Endodermal cell (in vitro differentiated cells): Measurements from ENCODE around the gene MELTF. TPM values are rescaled to one million over a fixed set of nuclear protein-coding genes. Genes with fewer than 3 reads are reported as not detected.

Source experiments
- DNase-seq: peaks from one replicate; pipeline ENCODE4 v3.0.0-alpha.2; 2017
- H3K27ac ChIP-seq: 2 replicates; pipeline ENCODE4 v1.5.1; 2013; ENCODE audit warnings: mild to moderate bottlenecking, low read depth, low read length, moderate library complexity
- H3K27me3 ChIP-seq: 2 replicates; pipeline ENCODE4 v1.6.1; 2013; ENCODE audit warnings: mild to moderate bottlenecking, low read length, moderate library complexity; ENCODE audit not compliant: insufficient read depth, control insufficient read depth, poor library complexity, severe bottlenecking
- H3K36me3 ChIP-seq: 2 replicates; pipeline ENCODE4 v1.7.0; 2013; ENCODE audit warnings: mild to moderate bottlenecking, low read length, moderate library complexity; ENCODE audit not compliant: control insufficient read depth, insufficient read depth
- H3K4me1 ChIP-seq: one replicate; pipeline ENCODE4 v1.7.0; 2013; ENCODE audit warnings: low read length; ENCODE audit not compliant: control insufficient read depth, insufficient read depth
- H3K4me3 ChIP-seq: 2 replicates; pipeline ENCODE4 v1.5.1; 2013; ENCODE audit warnings: mild to moderate bottlenecking, low read length, moderate library complexity
- H3K9ac ChIP-seq: 2 replicates; pipeline ENCODE4 v1.6.1; 2013; ENCODE audit warnings: mild to moderate bottlenecking, low read length, moderate library complexity; ENCODE audit not compliant: poor library complexity, severe bottlenecking; ENCODE audit errors: extremely low read depth
- H3K9me3 ChIP-seq: 2 replicates; pipeline ENCODE4 v1.6.1; 2013; ENCODE audit warnings: mild to moderate bottlenecking, low read length, moderate library complexity; ENCODE audit not compliant: control insufficient read depth
- H3K27ac Mint-ChIP-seq: 2 replicates; pipeline ENCODE4 v1.8.0; 2020; ENCODE audit warnings: mixed read lengths
- H3K27me3 Mint-ChIP-seq: 2 replicates; pipeline ENCODE4 v1.8.0; 2021; ENCODE audit warnings: mild to moderate bottlenecking, mixed read lengths; ENCODE audit not compliant: insufficient read depth
- H3K36me3 Mint-ChIP-seq: 2 replicates; pipeline ENCODE4 v1.8.0; 2020; ENCODE audit warnings: low read depth, mixed read lengths
- H3K4me1 Mint-ChIP-seq: 2 replicates; pipeline ENCODE4 v1.8.0; 2020; ENCODE audit warnings: mixed read lengths
- H3K4me3 Mint-ChIP-seq: 2 replicates; pipeline ENCODE4 v1.8.0; 2020; ENCODE audit warnings: mild to moderate bottlenecking, moderate library complexity, mixed read lengths
- H3K9me3 Mint-ChIP-seq: 2 replicates; pipeline ENCODE4 v1.8.0; 2020; ENCODE audit warnings: mild to moderate bottlenecking, mixed read lengths
- WGBS, 2 experiments: methylation state at CpG; one replicate each; pipeline versions ENCODE4 v1.1.5 to v1.1.7; 2013; ENCODE audit warnings: missing lambda C conversion rate in 2 of 2, mixed read lengths in 1 of 2; ENCODE audit not compliant: insufficient coverage in 1 of 2, insufficient read length in 1 of 2; 5-methylcytosine and 5-hydroxymethylcytosine counted together
- total RNA-seq, 2 donors: library from RNA; stranded (reverse); fragmentation: NEBNext Ultra II Directional in 1 of 2; extraction: Animal tissue kit (Norgen Biotek cat#: 25700) in 1 of 2; gene quantifications; 2 replicates in 1 of 2; 3 replicates in 1 of 2; pipeline ENCODE4 v1.2.1, GENCODE V29; 2021
- TF ChIP-seq, protein P1 (sequence below): fragments of 200-600 bp; sonication (generic); conservative IDR thresholded peaks from 2 replicates; pipeline ENCODE4 v1.5.0; 2021; ENCODE audit warnings: antibody characterized with exemption, mild to moderate bottlenecking

The MELTF gene
- total RNA-seq, 2 donors from 2014 or later = 11.3 to 15.1 TPM

GRCh38 chr3:196966526-196967401 lies 62.9 kb downstream of the MELTF start:
- peak; percentile 74 for DNase-seq
- H3K9me3 Mint-ChIP-seq = peaks cover 8% of the 10 kb centered on the region
- TF ChIP-seq, protein P1, sequence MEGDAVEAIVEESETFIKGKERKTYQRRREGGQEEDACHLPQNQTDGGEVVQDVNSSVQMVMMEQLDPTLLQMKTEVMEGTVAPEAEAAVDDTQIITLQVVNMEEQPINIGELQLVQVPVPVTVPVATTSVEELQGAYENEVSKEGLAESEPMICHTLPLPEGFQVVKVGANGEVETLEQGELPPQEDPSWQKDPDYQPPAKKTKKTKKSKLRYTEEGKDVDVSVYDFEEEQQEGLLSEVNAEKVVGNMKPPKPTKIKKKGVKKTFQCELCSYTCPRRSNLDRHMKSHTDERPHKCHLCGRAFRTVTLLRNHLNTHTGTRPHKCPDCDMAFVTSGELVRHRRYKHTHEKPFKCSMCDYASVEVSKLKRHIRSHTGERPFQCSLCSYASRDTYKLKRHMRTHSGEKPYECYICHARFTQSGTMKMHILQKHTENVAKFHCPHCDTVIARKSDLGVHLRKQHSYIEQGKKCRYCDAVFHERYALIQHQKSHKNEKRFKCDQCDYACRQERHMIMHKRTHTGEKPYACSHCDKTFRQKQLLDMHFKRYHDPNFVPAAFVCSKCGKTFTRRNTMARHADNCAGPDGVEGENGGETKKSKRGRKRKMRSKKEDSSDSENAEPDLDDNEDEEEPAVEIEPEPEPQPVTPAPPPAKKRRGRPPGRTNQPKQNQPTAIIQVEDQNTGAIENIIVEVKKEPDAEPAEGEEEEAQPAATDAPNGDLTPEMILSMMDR = no peak

GRCh38 chr3:196965804-196966173 lies 63.8 kb downstream of the MELTF start:
- no peak for DNase-seq
- Mint-ChIP-seq H3K27me3 (peaks cover 84% of the 10 kb centered on the region), H3K4me3 (no peak overlapping the region), H3K36me3 (no peaks in the 10 kb centered on the region), H3K9me3 (no peaks in the 10 kb centered on the region), H3K27ac (no peak overlapping the region), H3K4me1 (peaks cover 3% of the 10 kb centered on the region)
- no peaks in the 10 kb centered on the region for H3K4me1 ChIP-seq
- WGBS, 2 experiments = 87 to 90% methylated on average over 8 to 10 of the region's 10 CpGs
- TF ChIP-seq, protein P1 = no peak
- H3K9me3 ChIP-seq = no peaks in the 10 kb centered on the region
- H3K27me3 ChIP-seq = peaks cover 93% of the 10 kb centered on the region
- H3K27ac ChIP-seq = no peak overlapping the region
- no peaks in the 10 kb centered on the region for H3K36me3 ChIP-seq
- no peak overlapping the region for H3K4me3 ChIP-seq
- no peak overlapping the region for H3K9ac ChIP-seq

More at GRCh38 chr3:196966526-196967401, 62.9 kb downstream of the MELTF start:
- Mint-ChIP-seq H3K27me3 (peaks cover 85% of the 10 kb centered on the region), H3K4me3 (peak overlapping the region; percentile 46), H3K4me1 (peaks cover 3% of the 10 kb centered on the region), H3K36me3 (no peaks in the 10 kb centered on the region), H3K27ac (no peak overlapping the region)
- H3K27ac ChIP-seq = no peak overlapping the region
- peaks cover 8% of the 10 kb centered on the region for H3K9me3 ChIP-seq
- H3K36me3 ChIP-seq = no peaks in the 10 kb centered on the region
- no peaks in the 10 kb centered on the region for H3K4me1 ChIP-seq
- no peak overlapping the region for H3K4me3 ChIP-seq
- H3K27me3 ChIP-seq = peaks cover 92% of the 10 kb centered on the region
- WGBS, 2 experiments = 21 to 34% methylated on average over 28 to 47 of the region's 47 CpGs
- H3K9ac ChIP-seq = no peak overlapping the region

GRCh38 chr3:196965112-196965803 lies 64.4 kb downstream of the MELTF start:
- TF ChIP-seq, protein P1 = no peak
- no peak overlapping the region for H3K27ac ChIP-seq
- no peak overlapping the region for H3K4me3 ChIP-seq
- H3K36me3 ChIP-seq = no peaks in the 10 kb centered on the region
- H3K4me3 Mint-ChIP-seq = no peak overlapping the region
- peaks cover 3% of the 10 kb centered on the region for H3K4me1 Mint-ChIP-seq
- no peaks in the 10 kb centered on the region for H3K9me3 Mint-ChIP-seq
- H3K9me3 ChIP-seq = no peaks in the 10 kb centered on the region
- H3K9ac ChIP-seq = no peak overlapping the region
- no peak for DNase-seq
- no peak overlapping the region for H3K27ac Mint-ChIP-seq
- 85 to 93% methylated on average over 6 to 11 of the region's 11 CpGs for WGBS, 2 experiments
- peaks cover 93% of the 10 kb centered on the region for H3K27me3 ChIP-seq
- no peaks in the 10 kb centered on the region for H3K36me3 Mint-ChIP-seq
- peaks cover 83% of the 10 kb centered on the region for H3K27me3 Mint-ChIP-seq
- H3K4me1 ChIP-seq = no peaks in the 10 kb centered on the region
